Activated CD8-positive, alpha-beta memory T cell treated with anti-CD3 and anti-CD28 coated beads, Interleukin-2, amount 50 U/mL, for 1 hour (primary cell): Measurements from ENCODE around the gene COPS6.

Experiments used
- DNase-seq: peaks from one replicate; pipeline ENCODE4 v3.0.0-alpha.2; 2020; ENCODE audit errors: extremely low read depth

Gene COPS6

DNA sequence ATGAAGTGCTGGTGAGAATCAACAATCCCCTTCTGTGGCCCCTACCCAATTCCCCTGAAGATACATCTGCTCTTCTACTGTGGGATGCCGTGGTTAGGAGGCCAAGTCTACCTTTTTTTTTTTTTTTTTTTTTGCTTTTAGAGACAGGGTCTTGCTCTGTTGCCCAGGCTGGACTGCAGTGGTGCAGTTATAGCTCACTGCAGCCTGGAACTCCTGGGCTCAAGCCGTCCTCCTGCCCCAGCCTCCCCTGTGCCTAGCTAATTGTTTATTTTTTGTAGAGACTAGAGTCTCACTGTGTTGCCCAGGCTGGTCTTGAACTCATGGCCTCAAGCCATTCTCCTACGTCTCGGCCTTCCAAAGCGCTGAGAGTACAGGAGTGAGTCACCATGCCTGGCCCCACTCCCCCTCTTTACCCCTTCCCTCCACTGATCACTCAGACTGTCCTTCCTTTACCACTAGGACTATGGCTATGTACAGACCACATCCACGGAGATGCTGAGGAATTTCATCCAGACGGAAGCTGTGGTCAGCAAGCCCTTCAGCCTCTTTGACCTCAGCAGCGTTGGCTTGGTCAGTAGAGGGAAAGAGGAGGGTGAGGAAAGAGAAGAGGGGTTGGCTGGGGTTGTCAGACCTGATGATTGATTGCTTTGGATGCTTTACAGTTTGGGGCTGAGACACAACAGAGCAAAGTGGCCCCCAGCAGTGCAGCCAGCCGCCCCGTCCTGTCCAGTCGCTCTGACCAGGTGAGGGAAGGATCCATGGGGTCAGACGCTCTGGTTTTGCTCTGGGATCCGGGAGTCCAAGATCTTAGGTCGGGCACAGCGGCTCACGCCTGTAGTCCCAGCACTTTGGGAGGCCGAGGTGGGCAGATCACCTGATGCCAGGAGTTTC, 14.4 kb downstream of the COPS6 start:
- DNase-seq: no peak

- no peak for DNase-seq
Observed at GRCh38 chr7:100105534-100105933, 16.8 kb downstream of the COPS6 start.

GRCh38 chr7:100106633-100107032, 17.9 kb downstream of the COPS6 start:
- no peak for DNase-seq

- no peak for DNase-seq
Observed at GRCh38 chr7:100107125-100107737, 18.5 kb downstream of the COPS6 start.

DNA sequence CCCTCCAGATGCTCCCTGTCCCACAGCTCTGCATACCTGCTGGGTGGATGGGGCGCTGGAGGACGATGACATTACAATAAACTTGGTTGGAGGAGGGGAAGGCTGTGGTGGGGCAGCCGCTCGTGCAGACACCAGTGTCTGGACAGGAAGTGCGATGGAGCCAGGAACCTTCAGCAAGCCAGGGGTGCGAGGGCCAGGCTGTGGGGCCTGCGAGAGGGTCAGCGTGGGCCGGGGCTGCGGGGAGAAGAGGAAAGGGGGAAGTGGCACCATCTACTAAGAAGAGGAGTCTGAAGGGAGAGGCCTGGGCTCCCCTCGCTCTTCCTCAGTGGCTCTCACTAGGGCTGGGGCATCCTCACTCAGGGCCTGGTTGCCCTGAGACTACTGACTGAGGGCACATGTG, 19.1 kb downstream of the COPS6 start:
- DNase-seq: no peak

DNA sequence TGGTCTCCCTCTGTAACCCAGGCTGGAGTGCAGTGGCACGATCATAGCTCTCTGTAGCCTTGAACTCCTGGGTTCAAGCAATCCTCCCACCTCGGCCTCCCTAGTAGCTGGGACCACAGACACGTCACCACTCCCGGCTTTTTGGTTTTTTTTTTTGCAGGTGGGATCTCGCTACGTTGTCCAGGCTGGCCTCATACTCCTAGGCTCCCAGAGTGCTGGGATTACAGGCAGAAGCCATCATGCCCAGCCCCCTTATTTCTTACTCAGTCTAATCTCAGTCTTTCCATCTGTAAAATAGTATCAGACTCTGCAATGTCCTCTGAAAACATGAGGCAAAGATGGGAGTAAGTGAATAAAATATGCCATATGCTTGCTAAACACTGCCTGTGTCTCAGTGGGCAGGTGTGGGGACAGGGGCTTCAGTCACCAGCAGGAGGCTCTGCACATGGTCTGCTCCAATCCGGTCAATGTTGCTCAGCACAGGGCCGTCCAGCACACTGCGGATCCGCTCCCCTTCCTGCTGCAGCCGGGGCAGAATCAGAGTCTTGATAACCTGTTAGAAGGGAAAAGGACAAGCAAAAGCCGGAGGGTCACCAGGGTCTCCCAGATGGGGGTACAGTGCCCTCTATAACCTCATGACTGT, 20.9 kb downstream of the COPS6 start:
- DNase-seq: no peak

GRCh38 chr7:100111156-100111555, 22.4 kb downstream of the COPS6 start:
- DNase-seq: no peak

DNA sequence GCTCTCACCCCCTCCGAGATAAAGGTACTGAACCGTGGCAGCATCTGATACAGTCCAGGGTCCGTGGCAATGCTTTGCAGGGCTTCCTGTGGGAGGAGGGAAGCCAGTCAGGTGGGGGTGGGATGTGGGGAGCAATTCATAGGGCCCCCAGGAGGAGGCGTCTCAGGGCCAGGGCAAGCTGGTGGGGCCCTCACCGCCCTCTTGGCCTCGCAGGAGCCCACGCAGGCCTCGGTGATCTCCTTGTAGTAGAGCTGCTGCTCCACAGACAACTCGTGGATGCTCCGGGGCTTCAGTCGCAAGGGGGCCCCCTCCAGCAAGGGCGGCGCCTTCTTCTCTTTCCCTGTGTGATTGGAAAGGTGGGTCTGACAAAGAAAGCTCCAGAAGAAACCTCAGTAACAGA, 23.1 kb downstream of the COPS6 start:
- no peak for DNase-seq

DNA sequence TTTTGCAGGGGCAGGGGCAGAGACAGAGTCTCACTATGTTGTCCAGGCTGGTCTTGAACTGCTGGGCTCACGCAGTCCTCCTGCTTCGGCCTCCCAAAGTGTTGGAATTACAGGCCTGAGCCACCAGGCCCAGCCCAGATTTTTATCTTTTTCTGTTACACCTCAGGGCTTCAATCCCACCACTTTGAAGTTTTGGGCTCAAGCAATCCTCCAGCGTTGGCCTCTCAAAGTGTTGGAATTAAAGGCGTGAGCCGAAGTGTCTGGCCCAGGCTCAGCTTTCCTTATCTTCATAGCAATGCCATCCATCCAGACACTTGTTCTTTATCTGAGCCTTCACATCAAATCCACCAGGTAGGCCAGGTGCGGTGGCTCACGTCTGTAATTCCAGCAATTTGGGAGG, 26.3 kb downstream of the COPS6 start:
- no peak for DNase-seq

- DNase-seq: no peak
Observed at GRCh38 chr7:100118388-100119071, 29.8 kb downstream of the COPS6 start.

- peak; percentile 95 for DNase-seq
Observed at GRCh38 chr7:100119072-100119969, 30.6 kb downstream of the COPS6 start, which contains the start of the genes CNPY4 and TAF6. Gene CNPY4 (plus strand): TSS chr7:100119634. CDS start chr7:100119745, 111 bp downstream. Gene TAF6 (minus strand): TSS chr7:100119358. CDS start chr7:100114209, 5,149 bp downstream.

DNA sequence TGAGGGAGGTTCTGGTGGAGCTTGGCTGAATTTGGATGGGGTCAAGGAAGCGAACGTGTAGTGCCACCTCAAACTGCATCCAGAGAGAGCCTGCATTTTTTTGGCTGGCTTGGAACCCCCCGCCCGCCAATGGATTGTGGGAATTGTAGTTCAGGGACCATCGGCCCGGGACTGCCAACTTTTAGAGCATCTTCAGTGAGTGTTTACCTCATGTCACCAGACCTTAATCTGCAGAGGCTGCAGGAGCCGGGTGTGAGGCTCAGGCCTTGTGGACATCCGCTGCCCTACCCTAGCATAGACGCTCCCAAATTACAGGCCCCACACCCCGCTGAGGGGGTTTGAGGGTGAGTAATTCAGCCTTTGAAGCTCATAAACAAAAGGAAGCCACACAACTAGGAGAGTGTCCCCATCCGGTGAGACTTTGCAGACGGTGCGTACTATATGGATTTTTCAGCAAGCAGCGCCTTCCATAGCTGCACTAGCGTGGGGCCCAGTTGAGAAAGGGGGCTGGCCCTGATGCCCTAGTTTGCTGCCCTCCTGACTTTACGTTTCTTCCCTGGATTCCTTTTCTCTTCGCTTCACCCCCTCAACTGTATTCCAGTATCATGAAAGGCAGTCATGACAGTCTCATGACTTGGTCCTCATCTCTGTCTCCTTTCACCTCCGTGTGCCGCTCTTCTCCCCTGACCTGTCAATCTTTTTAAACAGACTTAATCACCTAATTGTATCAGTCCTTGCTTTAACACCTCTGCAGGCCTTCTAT, 31.4 kb downstream of the COPS6 start:
- peak; percentile 28 for DNase-seq

DNA sequence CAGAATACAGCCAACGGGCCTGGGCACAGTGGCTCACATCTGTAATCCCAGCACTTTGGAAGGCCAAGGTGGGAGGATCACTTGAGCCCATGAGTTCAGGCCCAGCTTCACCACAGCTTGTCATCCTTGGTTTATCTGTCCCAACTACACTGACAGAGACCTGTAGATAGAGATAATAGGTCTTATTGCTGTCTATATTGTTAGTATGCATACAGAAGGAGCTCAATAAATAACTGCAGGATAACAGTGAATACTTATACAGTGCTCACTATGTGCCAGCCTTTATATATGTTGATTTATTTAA, 31.9 kb downstream of the COPS6 start:
- DNase-seq: no peak

DNA sequence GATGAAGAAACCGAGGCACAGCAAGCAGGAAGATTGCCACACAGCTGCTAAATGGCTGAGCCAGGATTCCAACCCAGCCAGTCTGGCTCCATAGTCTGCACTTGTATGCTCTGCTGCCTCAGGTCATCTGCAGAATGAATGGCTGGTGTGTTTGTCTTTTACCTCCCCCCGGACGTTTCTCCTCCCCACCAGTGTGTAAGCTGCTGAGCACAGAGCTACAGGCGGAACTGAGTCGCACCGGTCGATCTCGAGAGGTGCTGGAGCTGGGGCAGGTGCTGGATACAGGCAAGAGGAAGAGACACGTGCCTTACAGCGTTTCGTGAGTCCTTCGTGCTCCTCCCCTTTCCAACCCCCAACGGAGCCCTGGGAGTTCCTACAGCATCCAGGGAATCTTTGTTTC, 33.3 kb downstream of the COPS6 start:
- no peak for DNase-seq

DNA sequence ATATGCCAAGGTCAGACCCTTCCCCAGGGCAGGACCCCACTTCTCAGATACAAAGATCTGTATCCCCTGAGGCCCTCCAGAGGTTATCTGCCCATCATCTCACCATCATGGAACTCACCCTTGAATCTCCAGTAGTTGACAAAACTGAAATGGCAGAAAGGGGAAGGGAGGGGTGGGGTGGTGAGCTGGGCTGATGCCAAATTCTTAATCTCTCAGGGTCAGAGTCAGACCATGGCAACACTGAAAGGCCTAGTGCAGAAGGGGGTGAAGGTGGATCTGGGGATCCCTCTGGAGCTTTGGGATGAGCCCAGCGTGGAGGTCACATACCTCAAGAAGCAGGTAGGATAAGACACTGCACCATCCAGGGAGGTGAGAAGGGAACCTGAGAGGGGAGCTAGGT, 33.8 kb downstream of the COPS6 start:
- no peak for DNase-seq

DNA sequence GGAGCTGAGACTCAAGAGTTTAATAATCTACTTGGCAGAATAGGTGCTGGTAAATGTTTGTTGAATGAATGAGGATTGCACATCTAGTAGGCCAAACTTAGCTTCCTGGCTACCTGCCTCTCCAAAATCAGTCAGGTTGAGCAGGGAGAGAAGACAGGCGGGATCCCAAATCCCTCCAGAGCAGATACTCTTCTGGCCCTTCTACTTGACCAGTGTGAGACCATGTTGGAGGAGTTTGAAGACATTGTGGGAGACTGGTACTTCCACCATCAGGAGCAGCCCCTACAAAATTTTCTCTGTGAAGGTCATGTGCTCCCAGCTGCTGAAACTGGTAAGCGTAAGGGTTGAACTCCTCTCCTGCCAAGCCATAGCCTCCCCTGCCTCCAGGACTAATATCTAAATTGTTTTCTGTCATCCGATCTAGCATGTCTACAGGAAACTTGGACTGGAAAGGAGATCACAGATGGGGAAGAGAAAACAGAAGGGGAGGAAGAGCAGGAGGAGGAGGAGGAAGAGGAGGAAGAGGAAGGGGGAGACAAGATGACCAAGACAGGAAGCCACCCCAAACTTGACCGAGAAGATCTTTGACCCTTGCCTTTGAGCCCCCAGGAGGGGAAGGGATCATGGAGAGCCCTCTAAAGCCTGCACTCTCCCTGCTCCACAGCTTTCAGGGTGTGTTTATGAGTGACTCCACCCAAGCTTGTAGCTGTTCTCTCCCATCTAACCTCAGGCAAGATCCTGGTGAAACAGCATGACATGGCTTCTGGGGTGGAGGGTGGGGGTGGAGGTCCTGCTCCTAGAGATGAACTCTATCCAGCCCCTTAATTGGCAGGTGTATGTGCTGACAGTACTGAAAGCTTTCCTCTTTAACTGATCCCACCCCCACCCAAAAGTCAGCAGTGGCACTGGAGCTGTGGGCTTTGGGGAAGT, 35.8 kb downstream of the COPS6 start:
- DNase-seq: no peak

DNA sequence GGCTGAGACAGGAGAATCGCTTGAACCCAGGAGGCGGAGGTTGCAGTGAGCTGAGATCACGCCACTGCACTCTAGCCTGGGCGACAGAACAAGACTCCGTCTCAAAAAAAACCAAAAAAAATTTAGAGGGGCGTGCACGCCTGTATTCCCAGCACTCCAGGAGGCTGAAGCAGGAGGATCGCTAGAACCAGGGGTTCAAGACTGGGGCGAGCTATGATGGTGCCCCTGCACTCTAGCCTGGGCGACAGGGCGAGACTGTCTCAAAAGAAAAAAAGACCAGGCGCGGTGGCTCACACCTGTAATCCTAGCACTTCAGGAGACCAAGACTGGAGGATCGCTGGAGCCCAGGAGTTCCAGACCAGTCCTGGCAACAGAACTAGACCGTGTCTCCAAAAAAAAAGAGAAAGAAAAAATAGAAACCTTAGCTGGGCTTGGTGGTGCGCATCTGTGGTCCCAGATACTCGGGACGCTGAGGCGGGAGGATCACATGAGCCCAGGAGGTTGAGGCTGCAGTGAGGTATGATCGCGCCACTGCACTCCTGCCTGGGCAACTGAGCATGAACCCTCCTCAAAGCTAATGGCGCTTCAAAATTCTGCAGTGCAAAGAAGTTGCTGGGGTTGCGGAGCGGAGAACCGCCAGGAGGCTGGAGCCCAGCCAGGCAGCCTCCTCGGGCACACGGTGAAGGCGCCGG, 37.6 kb downstream of the COPS6 start:
- no peak for DNase-seq

DNA sequence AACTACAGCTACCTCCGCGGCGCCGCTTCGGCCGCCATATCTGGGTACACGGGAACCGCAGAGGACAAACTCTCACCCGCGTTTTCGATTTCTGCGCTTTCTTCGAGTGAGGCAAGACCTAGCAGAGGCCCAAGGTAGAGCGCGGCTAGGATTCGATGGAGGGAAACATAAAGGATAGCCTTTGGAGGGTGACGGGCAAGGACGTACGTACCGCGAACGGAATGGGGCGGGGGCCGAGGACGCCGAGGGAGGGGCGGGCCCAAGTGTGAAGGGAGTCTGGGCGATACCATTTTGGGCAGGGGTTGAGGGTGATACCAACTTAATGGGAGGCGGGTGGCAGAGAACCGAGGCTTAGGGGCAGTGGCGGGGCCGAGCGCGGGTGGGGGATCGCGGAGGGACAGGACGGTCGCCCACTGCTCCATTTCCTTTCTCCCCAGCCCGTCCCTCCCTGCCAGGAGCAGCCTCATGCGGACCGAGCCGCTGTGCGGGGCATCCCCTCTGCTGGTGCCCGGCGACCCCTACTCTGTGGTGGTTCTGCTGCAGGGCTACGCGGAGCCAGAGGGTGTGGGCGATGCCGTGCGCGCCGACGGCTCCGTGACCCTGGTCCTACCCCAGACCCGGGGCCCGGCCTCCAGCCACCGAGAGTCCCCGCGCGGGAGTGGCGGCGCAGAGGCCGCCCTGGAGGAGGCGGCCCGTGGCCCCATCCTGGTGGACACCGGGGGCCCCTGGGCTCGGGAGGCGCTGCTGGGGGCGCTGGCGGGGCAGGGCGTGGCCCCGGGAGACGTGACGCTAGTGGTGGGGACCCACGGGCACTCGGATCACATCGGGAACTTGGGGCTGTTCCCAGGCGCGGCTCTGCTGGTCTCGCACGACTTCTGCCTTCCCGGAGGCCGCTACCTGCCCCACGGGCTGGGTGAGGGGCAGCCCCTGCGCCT, 38.4 kb downstream of the COPS6 start, which contains the start of gene MBLAC1:
MBLAC1 (plus strand) TSS at position 37 of the 935 bp plus-strand sequence; CDS start at position 466, 429 bp downstream.
- peak; percentile 86 for DNase-seq
